Esophagus squamous epithelium (tissue), 4 donors: ENCODE results near the gene ADAMTS13.

Source experiments
- CTCF ChIP-seq, 6 experiments: fragments of 450-650 bp in 4 of 6; fragments of 200-600 bp in 2 of 6; sonication (generic) in 2 of 6; IDR thresholded peaks; one replicate each; pipeline ENCODE4 v1.5.1; 2016 to 2019; ENCODE audit warnings: antibody characterized with exemption in 6 of 6, mild to moderate bottlenecking in 4 of 6, moderate library complexity in 4 of 6
- POLR2A ChIP-seq, 4 donors: fragments of 450-650 bp; IDR thresholded peaks; one replicate each; pipeline ENCODE4 v1.6.1; 2017; ENCODE audit warnings: antibody characterized with exemption in 4 of 4, mild to moderate bottlenecking in 4 of 4, moderate library complexity in 3 of 4

- TF ChIP-seq POLR2A (IDR thresholded peaks at IDR 0.05) (no peak), CTCF (IDR thresholded peaks at IDR 0.05) (no peak)
Observed at GRCh38 chr9:133499132-133499891, 77.1 kb downstream of the ADAMTS13 start.
